SK-N-SH (cell line): ENCODE results near the gene GPR161. TPM values are rescaled to one million over a fixed set of nuclear protein-coding genes. Genes with fewer than 3 reads are reported as not detected.

Experiments used
- CTCF ChIA-PET: fragments of 300-600, 350-600 bp; formaldehyde crosslinking; extraction: SDS; loops from one replicate; lab custom pipeline; 2021; lab: Yijun Ruan, JAX
- POLR2A ChIA-PET: fragments of 350-600 bp; sonication (Branson Sonifier 250); formaldehyde crosslinking; extraction: SDS; loops from one replicate; lab custom pipeline; 2020; ENCODE audit warnings: antibody characterized with exemption, inconsistent platforms; lab: Yijun Ruan, JAX
- DNase-seq: peaks from one replicate; pipeline ENCODE4 v3.0.0; 2012
- H2AFZ ChIP-seq: fragments of 200-600 bp; sonication (generic); 2 replicates; pipeline ENCODE4 v1.8.1; 2016; ENCODE audit warnings: antibody characterized with exemption, mild to moderate bottlenecking, low read depth
- H3F3A ChIP-seq: fragments of 200-600 bp; sonication (generic); replicated peaks from 2 replicates; pipeline ENCODE3; 2016; ENCODE audit warnings: antibody characterized with exemption, mild to moderate bottlenecking; ENCODE audit not compliant: insufficient read depth
- H3K27ac ChIP-seq, 2 experiments: fragments of 200-500 bp in 1 of 2; fragments of 200-600 bp in 1 of 2; sonication (Bioruptor generic) in 1 of 2; sonication (generic), shearing (Covaris generic) in 1 of 2; 2 replicates each; pipeline versions ENCODE4 v1.5.1 to v1.6.1; 2014 to 2016; ENCODE audit warnings: low read depth in 2 of 2, inconsistent platforms in 1 of 2, low read length in 1 of 2, mild to moderate bottlenecking in 1 of 2, mixed read lengths in 1 of 2
- H3K27me3 ChIP-seq: fragments of 200-600 bp; sonication (generic), shearing (Covaris generic); 2 replicates; pipeline ENCODE4 v1.6.1; 2016; ENCODE audit warnings: mixed run types; ENCODE audit not compliant: insufficient read depth
- H3K36me3 ChIP-seq, 2 experiments: fragments of 200-500 bp in 1 of 2; fragments of 200-600 bp in 1 of 2; sonication (Bioruptor generic) in 1 of 2; sonication (generic) in 1 of 2; replicated peaks in 1 of 2; 2 replicates each; pipeline versions ENCODE3 to v1.5.1; 2014 to 2016; ENCODE audit warnings: low read length in 1 of 2, mild to moderate bottlenecking in 1 of 2; ENCODE audit not compliant: insufficient read depth in 2 of 2, control insufficient read depth in 1 of 2
- H3K4me1 ChIP-seq, 2 experiments: fragments of 200-500 bp in 1 of 2; fragments of 200-600 bp in 1 of 2; sonication (Bioruptor generic) in 1 of 2; sonication (generic), shearing (Covaris generic) in 1 of 2; 2 replicates each; pipeline versions ENCODE4 v1.5.1 to v1.6.1; 2014 to 2016; ENCODE audit warnings: low read depth in 1 of 2, low read length in 1 of 2, mixed run types in 1 of 2; ENCODE audit not compliant: insufficient read depth in 2 of 2, control insufficient read depth in 1 of 2
- H3K4me2 ChIP-seq: fragments of 200-600 bp; sonication (generic), shearing (Covaris generic); 2 replicates; pipeline ENCODE4 v1.6.1; 2017; ENCODE audit warnings: mixed run types
- H3K4me3 ChIP-seq, 2 experiments: fragments of 200-500 bp in 1 of 2; fragments of 200-600 bp in 1 of 2; sonication (Bioruptor generic) in 1 of 2; sonication (generic), shearing (Covaris generic) in 1 of 2; 2 replicates each; pipeline versions ENCODE4 v1.5.1 to v1.8.1; 2014 to 2016; ENCODE audit warnings: low read depth in 2 of 2, inconsistent platforms in 1 of 2, low read length in 1 of 2, mild to moderate bottlenecking in 1 of 2, mixed read lengths in 1 of 2, moderate library complexity in 1 of 2
- H3K79me2 ChIP-seq: fragments of 200-600 bp; sonication (generic); 2 replicates; pipeline ENCODE4 v1.8.1; 2017; ENCODE audit warnings: mild to moderate bottlenecking; ENCODE audit not compliant: insufficient read depth
- H3K9ac ChIP-seq: fragments of 200-600 bp; sonication (generic); 2 replicates; pipeline ENCODE4 v1.6.1; 2017; ENCODE audit warnings: mixed run types
- H3K9me2 ChIP-seq: fragments of 200-600 bp; sonication (generic); 2 replicates; pipeline ENCODE4 v1.6.1; 2017; ENCODE audit warnings: mixed run types
- H3K9me3 ChIP-seq: fragments of 200-600 bp; sonication (generic); 2 replicates; pipeline ENCODE4 v1.6.1; 2017; ENCODE audit warnings: mixed run types, mild to moderate bottlenecking, moderate library complexity
- H4K20me1 ChIP-seq: fragments of 200-600 bp; sonication (generic); 2 replicates; pipeline ENCODE4 v1.6.1; 2017; ENCODE audit warnings: mild to moderate bottlenecking, mixed run types; ENCODE audit not compliant: insufficient read depth
- CHD2 ChIP-seq: fragments of 150-350 bp; IDR thresholded peaks from 2 replicates; pipeline ENCODE4 v1.6.1; 2018; ENCODE audit warnings: low read length; ENCODE audit not compliant: partially characterized antibody
- EZH2phosphoT487 ChIP-seq: fragments of 200-600 bp; sonication (generic); IDR thresholded peaks from 2 replicates; pipeline ENCODE4 v1.6.1; 2017; ENCODE audit warnings: low read depth, mixed run types, mild to moderate bottlenecking, antibody characterized with exemption, moderate library complexity, borderline replicate concordance
- FOSL2 ChIP-seq: IDR thresholded peaks from 2 replicates; pipeline ENCODE4 v1.4.0; 2012; ENCODE audit warnings: low read depth, mild to moderate bottlenecking, moderate library complexity, borderline replicate concordance
- FOXJ3 ChIP-seq: sonication (generic); formaldehyde crosslinking; IDR thresholded peaks from 2 replicates; pipeline ENCODE4 v1.5.1; 2020; ENCODE audit warnings: mild to moderate bottlenecking, missing genetic modification reagents
- GABPA ChIP-seq: IDR thresholded peaks from 2 replicates; pipeline ENCODE4 v1.4.0; 2012; ENCODE audit warnings: low read depth, mild to moderate bottlenecking
- JUND ChIP-seq: IDR thresholded peaks from 2 replicates; pipeline ENCODE4 v1.4.0; 2012
- NFIC ChIP-seq: IDR thresholded peaks from 2 replicates; pipeline ENCODE4 v1.4.0; 2012; ENCODE audit warnings: borderline replicate concordance
- POLR2AphosphoS5 ChIP-seq: IDR thresholded peaks from 2 replicates; pipeline ENCODE4 v1.6.1; 2012; ENCODE audit warnings: low read depth, low read length
- RCOR1 ChIP-seq: fragments of 150-350 bp; IDR thresholded peaks from 2 replicates; pipeline ENCODE4 v1.6.1; 2017; ENCODE audit warnings: antibody characterized with exemption, low read length
- RFX5 ChIP-seq: IDR thresholded peaks from 2 replicates; pipeline ENCODE4 v1.6.1; 2012; ENCODE audit warnings: mild to moderate bottlenecking, improper control_type of control experiment, low read length
- SIN3A ChIP-seq: IDR thresholded peaks from 2 replicates; pipeline ENCODE4 v1.6.1; 2012; ENCODE audit warnings: low read depth, mild to moderate bottlenecking, low read length, moderate library complexity, borderline replicate concordance
- WGBS: methylation state at CpG from one replicate; pipeline ENCODE4 v1.1.6; 2017; ENCODE audit warnings: low lambda C conversion rate; 5-methylcytosine and 5-hydroxymethylcytosine counted together
- polyA plus RNA-seq, 3 experiments: library from polyadenylated mRNA; depleted of rRNA; stranded (reverse); fragments of >200 nt; gene quantifications; 2 replicates each; pipeline ENCODE4 v1.2.3, GENCODE V29; 2012
- TF ChIP-seq, protein P1 (sequence below): IDR thresholded peaks from 2 replicates; pipeline ENCODE4 v1.4.0; 2012; ENCODE audit warnings: low read depth
- TF ChIP-seq, protein P2 (sequence below): IDR thresholded peaks from 2 replicates; pipeline ENCODE4 v1.6.1; 2012; ENCODE audit warnings: mild to moderate bottlenecking, low read depth, low read length, moderate library complexity
- TF ChIP-seq, protein P3 (sequence below): fragments of 150-350 bp; IDR thresholded peaks from 2 replicates; pipeline ENCODE4 v1.6.1; 2017; ENCODE audit warnings: antibody characterized with exemption, low read length, low read depth, borderline replicate concordance

Gene GPR161
- polyA plus RNA-seq, 1 of the 3 experiments (the other 2 are of a cell fraction): 20.1 TPM

GRCh38 chr1:168083456-168084325, 53.0 kb downstream of the GPR161 start:
- Histone ChIP-seq H3F3A (peaks cover 27% of the 10 kb centered on the region), H3K9ac (no peak overlapping the region), H3K4me2 (no peak overlapping the region), H4K20me1 (no peaks in the 10 kb centered on the region), H3K27ac (no peak overlapping the region), H3K36me3 (peaks cover 15 to 51% of the 10 kb centered on the region in 2 experiments), H3K9me3 (no peaks in the 10 kb centered on the region), H3K9me2 (no peaks in the 10 kb centered on the region), H3K4me1 (peaks cover 7 to 9% of the 10 kb centered on the region in 2 experiments; a peak in 3 of 4 replicates), H3K27me3 (no peaks in the 10 kb centered on the region), H3K79me2 (no peaks in the 10 kb centered on the region), H2AFZ (no peak overlapping the region)
- 93% methylated on average over 7 of the region's 7 CpGs for WGBS
- CTCF ChIA-PET: interaction anchor here (0.7 to 8.3 kb wide), 18 partner anchors 8 to 483 kb away, joined by 3 to 86 read pairs (median 5); no protein-coding TSS in a partner anchor
- POLR2A ChIA-PET: no interaction called here
- no peak for DNase-seq
- TF ChIP-seq GABPA (no peak), POLR2AphosphoS5 (no peak), RCOR1 (no peak), RFX5 (no peak), FOSL2 (no peak), EZH2phosphoT487 (no peak), CHD2 (no peak), SIN3A (no peak), JUND (no peak), NFIC (no peak), FOXJ3 (no peak)
- TF ChIP-seq, protein P1, sequence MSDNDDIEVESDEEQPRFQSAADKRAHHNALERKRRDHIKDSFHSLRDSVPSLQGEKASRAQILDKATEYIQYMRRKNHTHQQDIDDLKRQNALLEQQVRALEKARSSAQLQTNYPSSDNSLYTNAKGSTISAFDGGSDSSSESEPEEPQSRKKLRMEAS: no peak
- TF ChIP-seq, protein P2, sequence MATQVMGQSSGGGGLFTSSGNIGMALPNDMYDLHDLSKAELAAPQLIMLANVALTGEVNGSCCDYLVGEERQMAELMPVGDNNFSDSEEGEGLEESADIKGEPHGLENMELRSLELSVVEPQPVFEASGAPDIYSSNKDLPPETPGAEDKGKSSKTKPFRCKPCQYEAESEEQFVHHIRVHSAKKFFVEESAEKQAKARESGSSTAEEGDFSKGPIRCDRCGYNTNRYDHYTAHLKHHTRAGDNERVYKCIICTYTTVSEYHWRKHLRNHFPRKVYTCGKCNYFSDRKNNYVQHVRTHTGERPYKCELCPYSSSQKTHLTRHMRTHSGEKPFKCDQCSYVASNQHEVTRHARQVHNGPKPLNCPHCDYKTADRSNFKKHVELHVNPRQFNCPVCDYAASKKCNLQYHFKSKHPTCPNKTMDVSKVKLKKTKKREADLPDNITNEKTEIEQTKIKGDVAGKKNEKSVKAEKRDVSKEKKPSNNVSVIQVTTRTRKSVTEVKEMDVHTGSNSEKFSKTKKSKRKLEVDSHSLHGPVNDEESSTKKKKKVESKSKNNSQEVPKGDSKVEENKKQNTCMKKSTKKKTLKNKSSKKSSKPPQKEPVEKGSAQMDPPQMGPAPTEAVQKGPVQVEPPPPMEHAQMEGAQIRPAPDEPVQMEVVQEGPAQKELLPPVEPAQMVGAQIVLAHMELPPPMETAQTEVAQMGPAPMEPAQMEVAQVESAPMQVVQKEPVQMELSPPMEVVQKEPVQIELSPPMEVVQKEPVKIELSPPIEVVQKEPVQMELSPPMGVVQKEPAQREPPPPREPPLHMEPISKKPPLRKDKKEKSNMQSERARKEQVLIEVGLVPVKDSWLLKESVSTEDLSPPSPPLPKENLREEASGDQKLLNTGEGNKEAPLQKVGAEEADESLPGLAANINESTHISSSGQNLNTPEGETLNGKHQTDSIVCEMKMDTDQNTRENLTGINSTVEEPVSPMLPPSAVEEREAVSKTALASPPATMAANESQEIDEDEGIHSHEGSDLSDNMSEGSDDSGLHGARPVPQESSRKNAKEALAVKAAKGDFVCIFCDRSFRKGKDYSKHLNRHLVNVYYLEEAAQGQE: no peak
- TF ChIP-seq, protein P3, sequence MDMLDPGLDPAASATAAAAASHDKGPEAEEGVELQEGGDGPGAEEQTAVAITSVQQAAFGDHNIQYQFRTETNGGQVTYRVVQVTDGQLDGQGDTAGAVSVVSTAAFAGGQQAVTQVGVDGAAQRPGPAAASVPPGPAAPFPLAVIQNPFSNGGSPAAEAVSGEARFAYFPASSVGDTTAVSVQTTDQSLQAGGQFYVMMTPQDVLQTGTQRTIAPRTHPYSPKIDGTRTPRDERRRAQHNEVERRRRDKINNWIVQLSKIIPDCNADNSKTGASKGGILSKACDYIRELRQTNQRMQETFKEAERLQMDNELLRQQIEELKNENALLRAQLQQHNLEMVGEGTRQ: no peak
- TF ChIP-seq, all 33 proteins: peak for 0
- H3K4me3 ChIP-seq: no peak overlapping the region
